ENCODE measurements around the gene ATP13A5. TPM values are rescaled to one million over a fixed set of nuclear protein-coding genes. Genes with fewer than 3 reads are reported as not detected.

ATP13A5 gene
- total and polyA plus RNA-seq, 2 of the 8 experiments (the other 6 are each of a cell fraction or from before 2014, with no cell fraction given): not detected

DNA sequence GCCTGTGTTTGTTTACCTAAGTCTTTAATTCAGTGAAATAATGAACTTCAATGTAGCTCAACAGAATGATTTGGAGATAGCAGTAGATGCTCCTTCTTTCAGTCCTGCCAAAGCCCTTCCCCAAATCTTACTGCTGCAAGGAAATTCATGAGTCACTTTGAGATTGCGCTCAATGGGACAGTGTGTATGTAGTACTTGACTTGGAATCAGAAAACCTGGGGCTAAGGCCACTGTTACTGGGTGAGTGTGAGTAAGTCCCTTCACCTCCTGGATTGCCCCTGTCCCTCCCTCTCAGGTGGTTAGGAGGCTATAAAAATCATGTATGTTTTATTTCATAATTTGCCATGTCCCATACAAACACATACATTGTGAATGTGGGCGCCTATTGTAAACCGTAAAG, 29.9 kb downstream of the ATP13A5 start (continued):
- TF ChIP-seq YY1 (IDR thresholded peaks at IDR 0.05; ENCODE audit: low read depth, low read length): no peak
- no peak for TF ChIP-seq SP2 (IDR thresholded peaks at IDR 0.05; ENCODE audit: low read length)
- TF ChIP-seq ZNF274 (IDR thresholded peaks at IDR 0.05; ENCODE audit: borderline replicate concordance, extremely low read depth, low read length): no peak
